GM21576 (cell line): Measurements from ENCODE around the gene ATXN1.
"Not testable (repeated sequence)": the region's sequence is repeated elsewhere in the genome, so short reads cannot be mapped to it uniquely, and the experiment has no call there.

Experiments used
- ATAC-seq: cut with Tn5 transposase; IDR thresholded peaks from one replicate; pipeline ENCODE4 v1.9.1; 2021; ENCODE audit warnings: mild to moderate bottlenecking, moderate library complexity; ENCODE audit not compliant: unreplicated experiment

ATXN1 gene

GRCh38 chr6:16725145-16725864, 36.0 kb downstream of the ATXN1 start:
- ATAC-seq, result no peak

- ATAC-seq, result no peak
Observed at GRCh38 chr6:16723826-16724225, 37.4 kb downstream of the ATXN1 start.

- no peak for ATAC-seq
Observed at GRCh38 chr6:16723402-16723801, 37.9 kb downstream of the ATXN1 start.

GRCh38 chr6:16722630-16723029, 38.6 kb downstream of the ATXN1 start:
- no peak for ATAC-seq

GRCh38 chr6:16721977-16722376, 39.3 kb downstream of the ATXN1 start:
- ATAC-seq, result no peak

GRCh38 chr6:16720861-16721260, 40.4 kb downstream of the ATXN1 start:
- no peak for ATAC-seq

- ATAC-seq, result no peak
Observed at GRCh38 chr6:16719488-16719887, 41.8 kb downstream of the ATXN1 start.

- no peak for ATAC-seq
Observed at GRCh38 chr6:16718356-16718755, 42.9 kb downstream of the ATXN1 start.

GRCh38 chr6:16717275-16717942, 43.9 kb downstream of the ATXN1 start:
- no peak for ATAC-seq

- no peak for ATAC-seq
Observed at GRCh38 chr6:16716321-16716858, 44.9 kb downstream of the ATXN1 start.

GRCh38 chr6:16713597-16713996, 47.7 kb downstream of the ATXN1 start:
- no peak for ATAC-seq

GRCh38 chr6:16712931-16713484, 48.3 kb downstream of the ATXN1 start:
- ATAC-seq, result no peak

- ATAC-seq, result peak; percentile 77
Observed at GRCh38 chr6:16712255-16712930, 48.9 kb downstream of the ATXN1 start.

GRCh38 chr6:16711546-16712254, 49.6 kb downstream of the ATXN1 start:
- ATAC-seq, result peak; percentile 19

GRCh38 chr6:16706911-16707783, 54.1 kb downstream of the ATXN1 start:
- ATAC-seq, result peak; percentile 44

- ATAC-seq, result not testable (repeated sequence)
Observed at GRCh38 chr6:16706491-16706890, 54.8 kb downstream of the ATXN1 start.

GRCh38 chr6:16706029-16706428, 55.2 kb downstream of the ATXN1 start:
- no peak for ATAC-seq

GRCh38 chr6:16705081-16705993, 55.9 kb downstream of the ATXN1 start:
- no peak for ATAC-seq
